HG03060 (cell line): ENCODE data around the gene ZMYND10.

ENCODE experiments used
- ATAC-seq: cut with Tn5 transposase; IDR thresholded peaks from one replicate; pipeline ENCODE4 v1.9.1; 2021; ENCODE audit warnings: low read depth, moderate number of reproducible peaks; ENCODE audit not compliant: unreplicated experiment

Gene ZMYND10

DNA sequence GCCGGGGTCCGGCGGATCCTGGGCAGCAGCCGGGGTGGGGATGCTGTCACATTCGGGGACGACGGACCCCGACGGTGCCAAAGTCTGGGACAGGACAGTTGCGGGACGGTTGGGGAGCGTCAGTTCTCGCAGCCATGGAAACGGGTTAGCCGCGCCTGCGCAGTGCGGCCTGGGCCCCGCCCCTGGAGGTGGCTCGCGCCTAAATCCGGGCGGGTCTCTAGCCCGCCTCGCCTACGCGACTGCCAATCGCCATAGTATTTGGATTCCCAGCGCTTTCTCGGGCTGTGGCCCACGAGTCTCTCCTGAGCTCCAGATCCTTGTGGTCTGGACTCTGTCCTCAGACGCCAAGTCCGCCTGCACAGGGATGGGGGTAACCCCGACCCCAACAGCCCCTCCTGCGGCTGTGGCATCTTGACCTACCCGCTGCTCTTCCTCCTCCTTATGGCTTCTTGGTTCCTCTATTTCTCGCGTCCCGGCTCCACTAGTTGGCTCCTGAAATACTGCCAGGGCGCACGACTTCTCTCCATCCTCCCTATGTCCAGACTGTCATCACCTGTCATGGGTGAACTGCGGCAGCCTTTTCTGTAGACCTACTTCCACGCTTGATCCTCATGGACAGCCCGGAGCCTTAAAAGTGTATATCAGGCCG, at the start of gene ZMYND10:
ZMYND10 (minus strand) TSS at position 147 of the 649 bp plus-strand sequence. CDS start 153 bp downstream, outside the sequence.
- no peak for ATAC-seq

DNA sequence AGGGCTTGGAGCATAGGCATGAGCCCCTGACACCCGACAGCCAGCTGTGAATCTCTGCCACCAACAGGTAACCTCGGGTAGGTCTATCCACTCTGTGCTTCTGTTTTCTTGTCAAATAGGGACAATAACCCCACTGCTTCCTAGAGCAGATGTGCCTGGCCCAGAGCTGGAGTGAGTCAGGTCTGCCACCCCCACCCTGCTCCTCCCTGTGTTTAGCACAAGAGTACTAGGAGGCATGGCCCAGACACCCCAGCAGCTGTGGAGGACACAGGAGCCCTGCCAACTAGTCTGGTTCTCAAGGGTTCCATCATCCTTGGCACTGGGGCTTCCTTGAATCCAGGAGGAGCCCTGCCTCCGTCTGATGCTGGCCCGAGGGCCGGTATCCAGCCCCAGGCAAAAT, 47.5 kb upstream of the ZMYND10 start:
- no peak for ATAC-seq

DNA sequence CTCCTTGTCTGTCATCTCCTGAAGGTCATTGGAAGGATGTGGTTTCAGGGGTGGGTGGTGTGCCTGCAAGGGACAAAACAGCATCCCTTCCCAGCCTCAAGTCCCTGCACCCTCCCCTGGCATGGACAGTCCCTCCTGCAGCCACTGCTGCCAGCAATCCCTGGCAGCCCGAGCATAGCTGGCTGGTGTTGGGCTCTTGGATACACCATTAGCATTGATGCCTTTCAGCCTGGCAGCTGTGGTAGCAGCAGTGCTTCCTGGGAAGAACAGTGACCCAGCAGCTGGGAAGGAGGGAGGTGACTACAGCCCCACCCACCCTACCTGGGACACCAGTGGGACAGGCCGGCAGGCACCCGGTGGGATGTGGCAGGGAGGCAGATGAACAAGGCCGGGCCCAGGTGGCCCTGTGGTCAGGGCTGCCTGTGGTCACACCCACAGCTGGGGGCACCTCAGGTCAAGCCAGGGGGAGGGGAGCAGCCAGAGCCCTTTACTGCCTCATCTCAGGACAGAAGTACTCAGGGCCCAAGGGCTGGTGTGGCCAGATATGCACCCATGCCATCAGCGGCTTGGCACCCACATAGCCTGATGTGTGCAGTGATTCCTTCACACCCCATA, 46.7 kb upstream of the ZMYND10 start:
- no peak for ATAC-seq

DNA sequence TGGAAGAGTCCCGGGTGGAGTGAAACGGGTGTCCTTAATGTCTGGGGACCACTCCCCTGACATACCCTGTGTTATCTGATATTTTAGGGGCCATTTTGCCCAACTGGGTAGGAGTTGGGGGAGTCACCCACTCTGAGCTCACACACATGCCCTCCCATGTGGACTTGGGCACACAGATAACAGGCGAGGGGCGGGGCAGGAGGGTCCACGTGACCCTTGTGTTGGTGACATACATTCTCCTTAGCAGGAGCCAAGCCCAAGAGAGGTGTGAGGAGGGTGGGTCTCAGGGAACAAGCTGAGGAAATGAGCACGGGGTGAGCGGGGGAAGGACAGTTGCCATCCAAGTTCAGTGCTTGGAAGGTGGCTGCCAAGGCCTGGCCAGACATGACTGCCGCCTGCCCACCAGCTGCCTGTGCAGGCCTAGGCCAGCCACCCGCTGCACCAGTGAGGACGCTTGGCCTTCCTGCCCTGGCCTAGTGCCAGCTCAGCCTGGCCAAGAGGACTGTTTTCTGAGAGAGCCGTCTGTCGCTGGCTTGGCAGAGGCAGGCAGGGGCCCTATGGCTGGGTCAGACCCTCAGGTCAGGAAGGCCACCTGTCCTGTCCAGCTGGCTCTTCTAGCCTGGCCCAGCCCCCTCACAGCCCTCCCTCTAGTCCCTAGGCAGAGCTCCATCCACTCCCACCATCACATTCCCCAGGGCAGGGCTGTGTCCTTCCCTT, 45.1 kb upstream of the ZMYND10 start:
- ATAC-seq: no peak

DNA sequence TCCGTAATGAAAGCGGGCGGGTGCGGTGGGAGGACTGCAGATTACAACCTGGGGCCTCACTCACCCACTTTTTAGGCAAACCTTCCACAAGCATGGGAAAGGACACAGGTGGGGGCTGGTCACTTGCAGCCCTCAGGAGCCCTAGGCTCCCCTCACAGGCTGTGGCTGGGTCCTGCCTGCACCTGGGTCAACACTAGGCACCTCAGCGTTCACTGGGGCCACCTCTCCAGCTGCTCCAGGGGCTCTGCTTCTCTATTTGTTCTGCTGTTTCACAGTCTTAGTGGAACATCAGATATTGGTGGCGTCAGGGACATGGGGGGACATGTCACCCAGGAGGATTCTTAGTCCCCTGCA, 43.9 kb upstream of the ZMYND10 start:
- ATAC-seq: no peak

DNA sequence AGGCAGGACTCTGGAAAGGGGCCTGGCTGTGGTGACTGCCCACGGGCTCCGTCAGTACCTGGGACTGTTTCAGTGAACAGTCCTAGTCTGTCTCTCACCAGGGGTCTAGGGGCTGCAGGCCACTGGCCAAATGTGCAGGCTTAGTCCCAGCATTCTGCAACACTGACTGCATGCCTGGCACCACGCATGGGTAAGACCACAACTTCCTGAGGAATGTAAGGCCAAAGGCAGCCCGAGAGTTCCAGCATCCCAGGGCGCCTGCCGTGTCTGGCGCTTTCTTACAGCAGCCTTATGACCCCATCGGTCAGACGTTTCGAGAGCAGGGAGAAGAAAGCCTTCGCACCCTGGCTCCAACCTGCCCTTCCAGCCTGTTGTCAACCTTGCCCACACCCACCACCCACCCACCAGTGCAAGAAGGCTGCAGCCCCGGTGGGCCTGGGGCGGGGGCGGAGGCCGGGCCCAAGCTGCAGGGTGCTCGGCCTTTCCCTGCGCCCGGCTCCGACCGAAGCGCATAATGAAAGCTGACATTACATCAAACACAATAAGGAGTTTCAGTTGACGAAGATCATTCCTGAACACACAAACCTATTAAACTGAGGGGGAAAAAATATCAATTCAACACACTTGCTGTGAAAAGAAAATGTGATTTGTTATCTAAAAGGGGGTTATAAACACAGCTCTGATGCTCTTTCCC, 43.3 kb upstream of the ZMYND10 start:
- ATAC-seq: no peak

DNA sequence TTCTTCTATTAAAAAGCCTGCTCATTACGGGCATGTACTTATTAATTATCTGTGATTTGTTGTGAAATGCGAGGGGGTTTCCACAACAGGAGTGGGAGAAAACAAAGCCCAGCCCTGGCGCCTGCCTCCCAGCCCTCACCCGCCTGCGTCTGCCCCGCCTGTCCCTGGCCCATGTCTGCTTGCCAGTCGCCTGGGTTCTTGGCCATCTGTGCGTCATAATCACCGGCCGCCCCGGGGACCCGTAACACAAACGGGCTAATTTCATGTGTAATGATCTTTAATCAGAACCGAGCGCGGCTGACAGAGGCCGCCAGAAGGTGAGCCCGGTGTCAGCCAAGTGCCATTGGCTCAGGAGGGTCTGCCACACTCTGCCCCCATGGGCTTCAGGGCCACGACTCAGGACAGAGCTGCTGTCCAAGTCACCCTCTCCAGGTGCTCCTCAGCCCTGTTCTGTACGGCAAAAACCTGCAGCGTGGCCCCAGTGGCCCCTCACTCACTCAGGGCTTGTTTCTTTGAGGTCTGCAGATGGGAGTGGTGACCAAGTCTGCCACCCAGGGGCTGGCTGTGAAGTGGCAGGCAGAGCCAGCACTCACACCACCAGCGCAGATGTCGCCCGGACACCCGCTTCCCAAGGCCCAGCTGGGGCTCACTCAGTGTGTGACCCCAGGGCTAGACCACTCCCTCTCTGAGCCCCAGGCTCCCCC, 42.6 kb upstream of the ZMYND10 start:
- ATAC-seq: no peak

DNA sequence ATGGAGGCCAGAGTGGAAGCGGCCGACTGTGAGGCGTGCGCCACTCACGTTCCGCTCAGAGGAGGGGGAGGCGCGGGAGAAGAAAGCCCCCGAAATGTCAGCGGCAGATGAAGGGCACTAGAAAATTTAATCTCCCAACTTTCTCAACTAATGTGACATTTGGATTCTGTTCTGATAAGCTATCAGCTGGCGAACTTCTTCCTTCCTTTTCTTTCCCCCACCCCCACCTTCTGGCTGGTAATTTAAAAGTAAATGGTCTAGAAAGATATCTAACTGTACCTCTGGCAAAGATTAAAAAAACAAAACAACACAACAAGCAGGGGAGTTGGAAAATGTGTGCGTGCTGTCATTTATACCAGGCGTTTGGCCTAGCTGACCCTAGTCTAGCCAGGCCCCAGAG, 40.2 kb upstream of the ZMYND10 start:
- no peak for ATAC-seq

DNA sequence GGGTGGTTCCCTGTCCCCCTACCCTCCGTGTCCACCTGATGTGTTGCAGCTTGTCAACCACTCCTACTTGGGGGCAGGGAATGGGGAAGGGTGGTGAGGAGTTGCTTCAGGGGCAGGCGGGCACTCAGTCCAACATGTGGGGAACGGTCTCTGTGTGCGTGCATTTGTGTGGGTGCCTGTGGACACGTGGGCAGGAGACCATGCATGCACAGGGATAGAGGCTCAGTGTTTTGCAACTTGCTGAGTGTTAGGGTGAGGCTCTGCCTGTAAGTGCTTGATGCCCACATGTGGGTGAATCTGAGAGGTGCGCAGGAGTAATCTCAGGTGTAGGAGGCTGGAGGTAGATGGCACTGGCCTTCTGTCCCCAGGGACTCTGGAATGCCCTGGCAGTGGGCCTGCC, 38.2 kb upstream of the ZMYND10 start:
- ATAC-seq: no peak

DNA sequence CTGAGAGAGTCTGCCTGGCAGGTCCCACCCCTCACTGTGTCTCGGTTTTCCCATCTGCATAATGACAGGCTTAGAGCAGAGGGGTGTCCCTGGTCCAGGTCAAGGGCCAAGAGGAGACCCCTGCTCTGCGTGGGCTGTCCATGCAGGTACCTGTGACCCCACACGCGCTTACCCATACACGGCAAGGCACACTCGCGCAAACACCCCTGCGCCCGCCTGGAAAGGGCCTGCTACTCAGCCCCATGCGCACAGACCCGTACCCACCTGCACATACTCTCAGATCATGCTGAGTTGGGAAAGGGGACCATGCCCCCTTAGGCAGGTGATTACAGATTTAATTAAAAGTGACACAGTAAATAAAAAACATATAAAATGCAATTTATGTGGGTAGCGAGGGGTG, 37.2 kb upstream of the ZMYND10 start:
- ATAC-seq: no peak

DNA sequence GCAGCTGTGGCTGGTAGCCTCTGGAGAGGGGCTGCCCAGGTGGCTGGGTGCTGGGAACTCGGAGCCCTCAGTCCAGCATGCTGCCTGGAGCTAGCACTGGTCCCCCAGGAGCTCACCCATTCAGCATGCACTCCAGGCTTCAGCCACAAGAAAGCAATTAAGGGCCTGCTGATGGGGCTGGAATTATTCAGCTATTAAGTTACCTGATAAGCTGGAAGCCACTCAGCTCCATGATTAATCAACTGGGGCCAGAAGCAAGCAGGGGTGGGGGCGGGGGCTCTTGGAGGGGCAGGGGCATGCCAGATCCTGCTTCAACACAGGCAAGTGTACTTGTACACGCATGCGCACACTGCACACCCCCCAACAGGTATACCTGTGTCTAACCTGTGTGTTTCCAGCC, 35.9 kb upstream of the ZMYND10 start:
- ATAC-seq: no peak

DNA sequence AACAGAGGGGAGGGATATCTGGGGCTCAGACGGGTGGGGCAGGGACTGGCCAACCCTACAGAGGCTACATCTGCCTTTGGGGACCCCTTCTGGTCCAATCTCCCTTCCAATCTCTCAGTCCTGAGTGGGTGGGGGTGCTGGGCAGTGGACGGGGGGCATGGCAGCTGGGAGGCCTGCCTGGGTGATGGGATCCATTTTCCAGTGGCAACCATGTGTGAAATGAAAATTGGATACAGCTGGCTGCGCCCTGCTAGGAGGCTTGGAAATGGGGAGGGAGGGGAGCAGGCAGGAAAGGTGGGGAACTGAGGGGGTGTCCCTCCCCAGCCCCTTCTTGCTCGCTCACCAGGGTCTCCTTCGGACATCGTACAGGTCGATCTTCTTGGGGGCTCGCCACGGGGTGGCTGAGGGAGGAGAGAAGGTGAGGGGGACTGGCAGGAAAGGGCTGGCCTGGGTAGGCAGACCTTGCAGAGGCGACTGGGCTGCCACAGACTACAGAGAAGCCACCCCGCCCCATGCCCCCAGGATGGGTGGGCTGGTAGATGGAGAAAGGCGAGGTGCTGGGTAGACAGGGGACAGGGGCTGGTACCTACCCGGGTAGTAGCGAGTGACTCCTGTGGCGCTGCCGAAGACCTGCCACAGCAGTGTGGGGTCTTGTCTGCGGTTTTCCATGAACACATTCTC, 35.0 kb upstream of the ZMYND10 start:
- no peak for ATAC-seq

DNA sequence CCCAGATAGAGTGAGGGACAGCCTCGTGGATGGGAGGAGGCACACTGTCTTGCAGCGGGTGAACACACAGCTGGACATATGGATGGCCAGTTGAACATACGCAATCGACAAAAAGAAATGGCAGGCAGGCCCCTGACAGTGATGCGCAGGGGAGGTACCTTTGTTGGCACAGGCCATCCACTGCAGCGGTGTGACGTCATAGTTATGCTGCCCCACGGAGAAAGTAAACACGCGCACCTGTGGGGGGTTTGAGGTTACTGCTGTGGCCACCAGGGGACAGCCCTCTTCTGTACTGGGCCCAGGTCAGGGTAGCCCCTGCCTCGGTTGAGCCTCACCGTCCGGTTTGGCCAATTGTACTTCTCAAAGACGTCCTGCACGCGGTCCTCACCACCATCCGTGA, 33.2 kb upstream of the ZMYND10 start:
- ATAC-seq: no peak

DNA sequence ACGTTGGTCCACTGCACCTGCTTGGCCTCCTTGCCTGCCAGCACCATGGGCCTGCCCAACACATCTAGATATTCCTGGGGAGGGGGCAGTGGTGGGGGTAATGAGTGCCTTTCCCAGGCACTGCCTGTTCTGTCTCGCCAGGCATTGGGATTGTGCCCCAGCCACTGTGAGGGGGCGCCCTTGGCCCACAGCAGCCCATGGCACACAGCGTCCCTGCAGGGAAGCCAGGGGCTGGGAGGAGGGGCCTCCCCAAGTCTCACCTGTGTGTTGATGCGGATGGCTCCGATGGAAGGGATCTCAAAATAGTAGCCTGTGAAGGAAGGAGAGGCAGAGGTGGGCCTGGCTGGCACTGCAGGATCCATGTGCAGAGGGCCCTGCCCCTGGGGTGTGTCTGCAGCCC, 32.5 kb upstream of the ZMYND10 start:
- ATAC-seq: no peak

DNA sequence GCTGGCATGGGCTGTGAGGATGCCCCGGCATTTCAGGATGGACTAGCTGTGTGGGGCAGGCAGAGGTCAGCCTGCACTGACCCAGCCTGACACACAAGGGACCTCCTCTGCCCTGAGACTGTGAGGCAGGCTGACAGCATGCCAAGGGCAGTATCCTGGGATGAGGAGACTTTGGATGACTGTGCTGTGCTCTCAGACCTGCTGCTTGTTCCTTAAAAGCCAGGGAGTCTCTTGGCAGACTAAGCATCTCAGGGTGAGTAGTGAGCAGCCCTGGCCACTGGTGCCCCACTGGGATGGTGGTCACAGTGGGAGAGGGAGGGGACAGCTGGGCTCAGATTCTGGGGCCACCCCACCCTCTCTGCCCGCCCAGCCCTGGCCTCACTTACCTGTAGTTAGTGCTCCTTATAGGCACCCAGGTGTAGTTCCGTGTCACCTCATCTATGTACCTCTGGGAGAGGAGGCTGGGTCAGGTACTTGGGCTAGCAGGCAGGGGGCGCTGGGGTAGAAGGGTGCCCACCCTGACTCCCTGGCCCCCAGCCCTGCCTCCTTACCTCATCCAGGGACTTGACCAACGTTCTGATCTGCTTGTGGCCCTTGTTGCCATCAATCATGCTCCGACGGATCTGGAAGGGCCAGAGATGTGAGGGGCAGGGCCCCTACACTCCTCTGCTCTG, 29.9 kb upstream of the ZMYND10 start:
- no peak for ATAC-seq

DNA sequence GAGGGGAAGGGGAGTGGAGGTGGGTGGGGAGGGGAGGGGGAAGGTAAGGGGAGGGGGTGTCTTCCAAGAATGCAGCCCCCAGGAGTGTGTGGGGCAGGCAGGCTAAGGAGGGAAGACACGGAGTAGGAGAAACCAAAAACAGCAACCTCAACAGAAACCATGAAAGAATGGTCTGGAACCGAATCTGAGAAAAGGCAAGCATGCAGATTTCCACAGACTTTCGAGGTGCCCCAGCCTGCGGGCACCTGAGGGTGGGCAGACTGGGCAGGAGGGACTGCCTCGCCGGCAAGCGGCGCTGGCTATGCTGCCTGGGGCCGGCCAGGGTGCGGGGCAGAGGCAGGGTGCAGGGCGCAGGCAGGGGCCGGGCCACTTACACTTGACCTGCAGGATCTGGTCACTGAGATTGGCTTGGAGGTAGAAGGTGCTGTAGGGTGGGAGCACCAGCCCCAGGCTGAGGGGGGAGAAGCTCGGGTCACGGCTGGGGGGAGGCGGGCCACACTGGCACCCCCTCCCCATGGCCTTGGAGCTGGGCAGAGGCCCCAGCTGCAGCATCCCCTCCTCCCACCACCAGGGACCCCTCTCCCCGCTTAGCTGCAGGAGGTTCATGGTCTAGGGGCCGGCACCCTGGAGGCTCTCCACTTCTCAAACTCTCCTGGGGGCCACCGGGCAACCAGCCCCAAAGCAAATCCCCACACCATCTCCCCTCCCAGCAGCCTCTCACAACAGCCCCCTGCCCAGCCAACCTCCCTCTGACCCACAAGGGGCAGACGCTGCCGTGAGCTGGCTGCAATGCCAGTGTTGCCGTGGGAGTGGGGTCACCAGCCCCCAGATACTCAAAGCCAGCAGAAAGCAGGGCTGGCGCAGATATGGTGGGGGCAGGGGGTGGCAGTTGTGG, 29.1 kb upstream of the ZMYND10 start:
- ATAC-seq: no peak

DNA sequence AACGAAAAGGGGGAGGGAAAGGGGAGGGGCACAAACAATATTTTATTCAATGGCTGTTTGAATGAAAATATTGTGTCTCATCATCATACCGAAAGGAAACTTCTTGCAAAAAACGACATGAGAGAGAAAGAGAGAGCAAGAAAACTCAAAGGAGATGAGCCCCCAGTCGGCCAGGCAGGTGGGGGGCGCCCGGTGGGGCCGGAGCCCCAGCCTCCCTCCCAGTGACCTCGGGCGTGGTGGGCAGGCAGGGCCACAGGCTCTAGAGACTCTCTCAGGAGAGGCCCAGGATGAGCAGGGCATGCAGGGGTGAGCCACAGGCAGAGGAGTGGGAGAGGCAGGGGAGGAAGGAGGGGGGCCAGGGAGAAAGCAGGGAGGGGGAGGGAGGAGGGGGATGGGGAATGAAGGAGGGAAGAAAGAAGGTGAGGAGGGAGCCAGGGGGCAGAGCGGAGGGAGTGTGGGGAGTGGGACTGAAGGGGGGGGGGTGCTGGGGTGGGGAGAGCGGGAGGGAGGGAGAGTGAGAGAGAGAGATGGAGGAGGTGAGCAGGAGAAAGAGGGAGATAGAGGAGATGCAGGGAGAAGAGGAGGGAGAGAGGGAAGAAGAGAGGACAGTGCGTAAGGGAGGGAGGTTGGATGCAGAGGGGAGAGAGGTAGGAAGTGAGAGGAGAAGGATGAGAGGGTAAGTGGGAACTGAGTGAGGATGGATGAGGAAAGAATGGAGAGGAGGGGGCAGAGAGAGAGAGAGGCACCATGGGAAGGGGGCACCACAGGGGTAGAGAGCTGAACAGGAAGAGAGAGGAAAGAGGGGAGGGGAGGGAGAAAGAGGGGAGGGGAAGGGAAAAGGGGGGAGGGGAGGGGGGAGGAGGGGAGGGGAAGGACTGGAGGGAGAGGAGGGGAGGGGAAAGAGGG, 27.9 kb upstream of the ZMYND10 start:
- ATAC-seq: no peak

DNA sequence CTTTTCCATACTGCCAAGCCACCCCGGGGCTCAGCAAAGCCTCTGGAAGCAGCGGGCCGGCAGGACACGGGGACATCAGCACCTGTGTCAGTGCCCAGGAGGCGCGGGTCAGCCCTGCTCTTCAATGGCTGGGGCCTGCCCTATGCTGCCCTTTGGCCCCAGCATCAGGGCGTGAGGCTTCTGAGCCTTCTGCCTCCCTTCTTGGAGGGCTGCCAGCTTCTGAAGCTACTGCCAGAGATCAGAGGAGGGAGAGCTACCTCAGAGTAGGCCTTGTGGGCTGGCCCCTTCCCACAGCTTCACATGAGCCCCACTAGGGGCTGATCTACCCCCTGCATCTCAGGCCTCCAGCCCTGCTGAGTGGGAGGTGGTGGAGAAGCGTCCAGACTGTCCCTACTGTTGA, 26.8 kb upstream of the ZMYND10 start:
- no peak for ATAC-seq
